GM19324 (cell line): ENCODE results near the gene ZBED5.
"Not testable (repeated sequence)": the region's sequence is repeated elsewhere in the genome, so short reads cannot be mapped to it uniquely, and the experiment has no call there.

Experiments
- ATAC-seq: cut with Tn5 transposase; IDR thresholded peaks from one replicate; pipeline ENCODE4 v1.9.1; 2021; ENCODE audit warnings: mild to moderate bottlenecking, moderate library complexity; ENCODE audit not compliant: unreplicated experiment, low FRiP score

The ZBED5 gene

GRCh38 chr11:10844356-10844755 lies 13.5 kb downstream of the ZBED5 start:
- ATAC-seq: no peak

- ATAC-seq: no peak
These were observed 19.0 kb downstream of the ZBED5 start for GRCh38 chr11:10838881-10839280.

- no peak for ATAC-seq
These were observed 19.8 kb downstream of the ZBED5 start for GRCh38 chr11:10838083-10838482.

- ATAC-seq: not testable (repeated sequence)
These were observed 21.0 kb downstream of the ZBED5 start for GRCh38 chr11:10836884-10837283.

- ATAC-seq: no peak
These were observed 28.7 kb downstream of the ZBED5 start for GRCh38 chr11:10829139-10829538.

- no peak for ATAC-seq
These were observed 29.5 kb downstream of the ZBED5 start for GRCh38 chr11:10828402-10828801.

GRCh38 chr11:10824888-10825287 lies 33.0 kb downstream of the ZBED5 start:
- peak; percentile 53 for ATAC-seq

- no peak for ATAC-seq
These were observed 34.7 kb downstream of the ZBED5 start for GRCh38 chr11:10823152-10823579.

- ATAC-seq: not testable (repeated sequence)
These were observed 35.4 kb downstream of the ZBED5 start for GRCh38 chr11:10822491-10822890.

- no peak for ATAC-seq
These were observed 39.3 kb downstream of the ZBED5 start for GRCh38 chr11:10818594-10818993.

GRCh38 chr11:10813945-10814344 lies 43.9 kb downstream of the ZBED5 start:
- ATAC-seq: no peak

- ATAC-seq: peak; percentile 19
These were observed 48.3 kb downstream of the ZBED5 start for GRCh38 chr11:10809373-10810160.

- peak; percentile 96 for ATAC-seq
These were observed 49.1 kb downstream of the ZBED5 start, which contains the start of gene EIF4G2 for GRCh38 chr11:10808553-10809372. Gene EIF4G2, minus strand, starts transcription at chr11:10808926.

GRCh38 chr11:10808235-10808552 lies 49.7 kb downstream of the ZBED5 start:
- ATAC-seq: peak; percentile 23

- no peak for ATAC-seq
These were observed 50.2 kb downstream of the ZBED5 start for GRCh38 chr11:10807493-10808234.

GRCh38 chr11:10806206-10806605 lies 51.6 kb downstream of the ZBED5 start:
- ATAC-seq: no peak

- no peak for ATAC-seq
These were observed 52.1 kb downstream of the ZBED5 start for GRCh38 chr11:10805741-10806140.

- no peak for ATAC-seq
These were observed 54.2 kb downstream of the ZBED5 start for GRCh38 chr11:10803676-10804075.
